SK-N-SH (cell line): ENCODE measurements around the gene CHKB. TPM values are rescaled to one million over a fixed set of nuclear protein-coding genes. Genes with fewer than 3 reads are reported as not detected.

Experiments
- CTCF ChIA-PET: fragments of 300-600, 350-600 bp; formaldehyde crosslinking; extraction: SDS; loops from one replicate; lab custom pipeline; 2021; lab: Yijun Ruan, JAX
- POLR2A ChIA-PET: fragments of 350-600 bp; sonication (Branson Sonifier 250); formaldehyde crosslinking; extraction: SDS; loops from one replicate; lab custom pipeline; 2020; ENCODE audit warnings: antibody characterized with exemption, inconsistent platforms; lab: Yijun Ruan, JAX
- DNase-seq: peaks from one replicate; pipeline ENCODE4 v3.0.0; 2012
- H2AFZ ChIP-seq: fragments of 200-600 bp; sonication (generic); 2 replicates; pipeline ENCODE4 v1.8.1; 2016; ENCODE audit warnings: antibody characterized with exemption, mild to moderate bottlenecking, low read depth
- H3F3A ChIP-seq: fragments of 200-600 bp; sonication (generic); replicated peaks from 2 replicates; pipeline ENCODE3; 2016; ENCODE audit warnings: antibody characterized with exemption, mild to moderate bottlenecking; ENCODE audit not compliant: insufficient read depth
- H3K27ac ChIP-seq, 2 experiments: fragments of 200-500 bp in 1 of 2; fragments of 200-600 bp in 1 of 2; sonication (Bioruptor generic) in 1 of 2; sonication (generic), shearing (Covaris generic) in 1 of 2; 2 replicates each; pipeline versions ENCODE4 v1.5.1 to v1.6.1; 2014 to 2016; ENCODE audit warnings: low read depth in 2 of 2, inconsistent platforms in 1 of 2, low read length in 1 of 2, mild to moderate bottlenecking in 1 of 2, mixed read lengths in 1 of 2
- H3K27me3 ChIP-seq: fragments of 200-600 bp; sonication (generic), shearing (Covaris generic); 2 replicates; pipeline ENCODE4 v1.6.1; 2016; ENCODE audit warnings: mixed run types; ENCODE audit not compliant: insufficient read depth
- H3K36me3 ChIP-seq, 2 experiments: fragments of 200-500 bp in 1 of 2; fragments of 200-600 bp in 1 of 2; sonication (Bioruptor generic) in 1 of 2; sonication (generic) in 1 of 2; replicated peaks in 1 of 2; 2 replicates each; pipeline versions ENCODE3 to v1.5.1; 2014 to 2016; ENCODE audit warnings: low read length in 1 of 2, mild to moderate bottlenecking in 1 of 2; ENCODE audit not compliant: insufficient read depth in 2 of 2, control insufficient read depth in 1 of 2
- H3K4me1 ChIP-seq, 2 experiments: fragments of 200-500 bp in 1 of 2; fragments of 200-600 bp in 1 of 2; sonication (Bioruptor generic) in 1 of 2; sonication (generic), shearing (Covaris generic) in 1 of 2; 2 replicates each; pipeline versions ENCODE4 v1.5.1 to v1.6.1; 2014 to 2016; ENCODE audit warnings: low read depth in 1 of 2, low read length in 1 of 2, mixed run types in 1 of 2; ENCODE audit not compliant: insufficient read depth in 2 of 2, control insufficient read depth in 1 of 2
- H3K4me2 ChIP-seq: fragments of 200-600 bp; sonication (generic), shearing (Covaris generic); 2 replicates; pipeline ENCODE4 v1.6.1; 2017; ENCODE audit warnings: mixed run types
- H3K4me3 ChIP-seq, 2 experiments: fragments of 200-500 bp in 1 of 2; fragments of 200-600 bp in 1 of 2; sonication (Bioruptor generic) in 1 of 2; sonication (generic), shearing (Covaris generic) in 1 of 2; 2 replicates each; pipeline versions ENCODE4 v1.5.1 to v1.8.1; 2014 to 2016; ENCODE audit warnings: low read depth in 2 of 2, inconsistent platforms in 1 of 2, low read length in 1 of 2, mild to moderate bottlenecking in 1 of 2, mixed read lengths in 1 of 2, moderate library complexity in 1 of 2
- H3K79me2 ChIP-seq: fragments of 200-600 bp; sonication (generic); 2 replicates; pipeline ENCODE4 v1.8.1; 2017; ENCODE audit warnings: mild to moderate bottlenecking; ENCODE audit not compliant: insufficient read depth
- H3K9ac ChIP-seq: fragments of 200-600 bp; sonication (generic); 2 replicates; pipeline ENCODE4 v1.6.1; 2017; ENCODE audit warnings: mixed run types
- H3K9me2 ChIP-seq: fragments of 200-600 bp; sonication (generic); 2 replicates; pipeline ENCODE4 v1.6.1; 2017; ENCODE audit warnings: mixed run types
- H3K9me3 ChIP-seq: fragments of 200-600 bp; sonication (generic); 2 replicates; pipeline ENCODE4 v1.6.1; 2017; ENCODE audit warnings: mixed run types, mild to moderate bottlenecking, moderate library complexity
- H4K20me1 ChIP-seq: fragments of 200-600 bp; sonication (generic); 2 replicates; pipeline ENCODE4 v1.6.1; 2017; ENCODE audit warnings: mild to moderate bottlenecking, mixed run types; ENCODE audit not compliant: insufficient read depth
- CTCF ChIP-seq: fragments of 200-600 bp; sonication (generic); IDR thresholded peaks from 2 replicates; pipeline ENCODE4 v1.6.1; 2017; ENCODE audit warnings: antibody characterized with exemption, mild to moderate bottlenecking, moderate library complexity
- EP300 ChIP-seq, 2 experiments: IDR thresholded peaks; 2 replicates each; pipeline versions ENCODE4 v1.4.0 to v1.6.1; 2012; ENCODE audit warnings: borderline replicate concordance in 1 of 2, low read depth in 1 of 2, low read length in 1 of 2
- FOSL2 ChIP-seq: IDR thresholded peaks from 2 replicates; pipeline ENCODE4 v1.4.0; 2012; ENCODE audit warnings: low read depth, mild to moderate bottlenecking, moderate library complexity, borderline replicate concordance
- GABPA ChIP-seq: IDR thresholded peaks from 2 replicates; pipeline ENCODE4 v1.4.0; 2012; ENCODE audit warnings: low read depth, mild to moderate bottlenecking
- IRF3 ChIP-seq: fragments of 150-350 bp; IDR thresholded peaks from 2 replicates; pipeline ENCODE4 v1.6.1; 2016; ENCODE audit warnings: mild to moderate bottlenecking, low read depth, low read length
- MEF2A ChIP-seq: IDR thresholded peaks from 2 replicates; pipeline ENCODE4 v1.4.0; 2012; ENCODE audit warnings: low read depth, borderline replicate concordance
- MXI1 ChIP-seq: IDR thresholded peaks from 2 replicates; pipeline ENCODE4 v1.6.1; 2012; ENCODE audit warnings: mild to moderate bottlenecking, low read depth, low read length, improper control_type of control experiment
- NFIC ChIP-seq: IDR thresholded peaks from 2 replicates; pipeline ENCODE4 v1.4.0; 2012; ENCODE audit warnings: borderline replicate concordance
- NRF1 ChIP-seq: IDR thresholded peaks from 2 replicates; pipeline ENCODE4 v1.6.1; 2012; ENCODE audit warnings: low read depth, mild to moderate bottlenecking, low read length
- POLR2AphosphoS5 ChIP-seq: IDR thresholded peaks from 2 replicates; pipeline ENCODE4 v1.6.1; 2012; ENCODE audit warnings: low read depth, low read length
- RCOR1 ChIP-seq: fragments of 150-350 bp; IDR thresholded peaks from 2 replicates; pipeline ENCODE4 v1.6.1; 2017; ENCODE audit warnings: antibody characterized with exemption, low read length
- RFX5 ChIP-seq: IDR thresholded peaks from 2 replicates; pipeline ENCODE4 v1.6.1; 2012; ENCODE audit warnings: mild to moderate bottlenecking, improper control_type of control experiment, low read length
- RXRA ChIP-seq: IDR thresholded peaks from 2 replicates; pipeline ENCODE4 v1.4.0; 2012; ENCODE audit warnings: low read depth, mild to moderate bottlenecking, borderline replicate concordance
- TCF12 ChIP-seq: IDR thresholded peaks from 2 replicates; pipeline ENCODE4 v1.4.0; 2012
- TEAD4 ChIP-seq: IDR thresholded peaks from 2 replicates; pipeline ENCODE4 v1.4.0; 2012; ENCODE audit warnings: mild to moderate bottlenecking, borderline replicate concordance; ENCODE audit not compliant: insufficient read depth
- WGBS: methylation state at CpG from one replicate; pipeline ENCODE4 v1.1.6; 2017; ENCODE audit warnings: low lambda C conversion rate; 5-methylcytosine and 5-hydroxymethylcytosine counted together
- polyA plus RNA-seq, 3 experiments: library from polyadenylated mRNA; depleted of rRNA; stranded (reverse); fragments of >200 nt; gene quantifications; 2 replicates each; pipeline ENCODE4 v1.2.3, GENCODE V29; 2012
- TF ChIP-seq, protein P1 (sequence below): IDR thresholded peaks from 2 replicates; pipeline ENCODE4; 2012
- TF ChIP-seq, protein P2 (sequence below): IDR thresholded peaks from 2 replicates; pipeline ENCODE4 v1.4.0; 2012; ENCODE audit warnings: low read depth
- TF ChIP-seq, protein P3 (sequence below): fragments of 150-350 bp; IDR thresholded peaks from 2 replicates; pipeline ENCODE4 v1.6.1; 2017; ENCODE audit warnings: antibody characterized with exemption, low read length, low read depth, borderline replicate concordance

Gene CHKB
- polyA plus RNA-seq, 1 of the 3 experiments (the other 2 are of a cell fraction), result 39.6 TPM

- no peaks in the 10 kb centered on the region for H3K4me1 ChIP-seq
- no peak for DNase-seq
- no peak overlapping the region for H3K27ac ChIP-seq
- H3F3A ChIP-seq, result no peaks in the 10 kb centered on the region
- 100% methylated on average over 3 of the region's 13 CpGs for WGBS
- no peaks in the 10 kb centered on the region for H3K9me2 ChIP-seq
- no peak overlapping the region for H2AFZ ChIP-seq
- H3K9me3 ChIP-seq, result no peaks in the 10 kb centered on the region
- peaks cover 0 to 56% of the 10 kb centered on the region in 2 experiments for H3K36me3 ChIP-seq
- H3K4me3 ChIP-seq, result no peak overlapping the region
- no peaks in the 10 kb centered on the region for H3K79me2 ChIP-seq
- H3K9ac ChIP-seq, result no peak overlapping the region
- H3K4me2 ChIP-seq, result no peak overlapping the region
- CTCF ChIA-PET, result interaction anchor here (0.9 to 1.6 kb wide), 3 partner anchors 44 to 72 kb away, joined by 3 to 5 read pairs (median 3); partner anchors contain the start of gene SCO2
- TF ChIP-seq, protein P1, sequence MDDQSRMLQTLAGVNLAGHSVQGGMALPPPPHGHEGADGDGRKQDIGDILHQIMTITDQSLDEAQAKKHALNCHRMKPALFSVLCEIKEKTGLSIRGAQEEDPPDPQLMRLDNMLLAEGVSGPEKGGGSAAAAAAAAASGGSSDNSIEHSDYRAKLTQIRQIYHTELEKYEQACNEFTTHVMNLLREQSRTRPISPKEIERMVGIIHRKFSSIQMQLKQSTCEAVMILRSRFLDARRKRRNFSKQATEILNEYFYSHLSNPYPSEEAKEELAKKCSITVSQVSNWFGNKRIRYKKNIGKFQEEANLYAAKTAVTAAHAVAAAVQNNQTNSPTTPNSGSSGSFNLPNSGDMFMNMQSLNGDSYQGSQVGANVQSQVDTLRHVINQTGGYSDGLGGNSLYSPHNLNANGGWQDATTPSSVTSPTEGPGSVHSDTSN, result no peak
- H4K20me1 ChIP-seq, result no peaks in the 10 kb centered on the region
- no peaks in the 10 kb centered on the region for H3K27me3 ChIP-seq
- POLR2A ChIA-PET, result interaction anchor here (0.9 kb wide), 1 partner anchor 12 kb away, joined by 4 read pairs; no protein-coding TSS in a partner anchor
These were observed 12.6 kb downstream of the CHKB start for GRCh38 chr22:50569896-50570535.

- H3K79me2 ChIP-seq, result no peaks in the 10 kb centered on the region
- POLR2A ChIA-PET, result no interaction called here
- CTCF ChIA-PET, result interaction anchor here (0.9 to 1.6 kb wide), 3 partner anchors 43 to 52 kb away, joined by 3 to 5 read pairs (median 3); partner anchors contain the start of gene SCO2
These were observed 13.6 kb downstream of the CHKB start for GRCh38 chr22:50569041-50569459.

DNA sequence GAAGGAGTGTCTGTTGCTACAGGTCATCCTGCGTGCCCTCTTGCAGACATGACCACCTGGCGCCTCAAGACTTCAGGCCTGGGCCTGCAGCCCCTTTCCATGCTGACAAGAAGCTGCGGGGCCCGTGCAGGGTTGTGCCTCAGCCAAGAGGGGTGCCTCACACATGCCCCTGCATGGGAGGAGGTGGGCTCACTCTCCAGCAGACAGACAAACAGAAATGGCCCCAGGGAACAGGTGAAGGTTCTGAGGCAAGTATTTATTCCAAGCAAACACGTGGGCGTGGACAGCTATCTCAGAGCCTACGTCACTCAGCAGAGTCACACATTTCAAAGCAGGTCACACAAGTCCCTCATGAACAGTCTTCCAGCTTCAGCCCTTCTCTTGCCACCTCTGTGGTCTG is 14.0 kb downstream of the CHKB start:
- no peak overlapping the region for H3K4me2 ChIP-seq
- H3K9me3 ChIP-seq, result no peaks in the 10 kb centered on the region
- no peak for DNase-seq
- peaks cover 0 to 49% of the 10 kb centered on the region in 2 experiments for H3K36me3 ChIP-seq
- H3F3A ChIP-seq, result no peaks in the 10 kb centered on the region
- no peaks in the 10 kb centered on the region for H3K27me3 ChIP-seq
- H4K20me1 ChIP-seq, result no peaks in the 10 kb centered on the region
- H3K4me1 ChIP-seq, result peaks cover 0 to under 1% of the 10 kb centered on the region in 2 experiments; a peak in 1 of 4 replicates
- no peak overlapping the region for H3K27ac ChIP-seq
- H3K9me2 ChIP-seq, result no peaks in the 10 kb centered on the region
- CTCF ChIA-PET, result interaction anchor here (0.9 to 1.3 kb wide), 2 partner anchors 43 to 52 kb away, joined by 3 read pairs; partner anchors contain the start of gene SCO2
- no peak overlapping the region for H2AFZ ChIP-seq
- H3K79me2 ChIP-seq, result no peaks in the 10 kb centered on the region
- H3K9ac ChIP-seq, result no peak overlapping the region
- 85% methylated on average over 7 of the region's 7 CpGs for WGBS
- POLR2A ChIA-PET, result no interaction called here
- no peak overlapping the region for H3K4me3 ChIP-seq
- TF ChIP-seq NRF1, result no peak
- TF ChIP-seq CTCF, result no peak
- TF ChIP-seq IRF3, result no peak
- TF ChIP-seq GABPA, result no peak
- TF ChIP-seq, protein P2, sequence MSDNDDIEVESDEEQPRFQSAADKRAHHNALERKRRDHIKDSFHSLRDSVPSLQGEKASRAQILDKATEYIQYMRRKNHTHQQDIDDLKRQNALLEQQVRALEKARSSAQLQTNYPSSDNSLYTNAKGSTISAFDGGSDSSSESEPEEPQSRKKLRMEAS, result no peak
- no peak for TF ChIP-seq RXRA
- no peak for TF ChIP-seq TCF12
- TF ChIP-seq RFX5, result no peak
- no peak for TF ChIP-seq EP300 (IDR thresholded peaks at IDR 0.05; ENCODE audit: borderline replicate concordance in 1 of 2, low read depth in 1 of 2, low read length in 1 of 2)
- no peak for TF ChIP-seq FOSL2
- TF ChIP-seq RCOR1, result no peak

More at GRCh38 chr22:50569041-50569459, 13.6 kb downstream of the CHKB start:
- no peak overlapping the region for H3K9ac ChIP-seq
- H3K4me3 ChIP-seq, result no peak overlapping the region
- no peak overlapping the region for H3K4me2 ChIP-seq
- H4K20me1 ChIP-seq, result no peaks in the 10 kb centered on the region
- no peaks in the 10 kb centered on the region for H3F3A ChIP-seq
- no peak for TF ChIP-seq NFIC
- TF ChIP-seq POLR2AphosphoS5, result no peak
- TF ChIP-seq, protein P3, sequence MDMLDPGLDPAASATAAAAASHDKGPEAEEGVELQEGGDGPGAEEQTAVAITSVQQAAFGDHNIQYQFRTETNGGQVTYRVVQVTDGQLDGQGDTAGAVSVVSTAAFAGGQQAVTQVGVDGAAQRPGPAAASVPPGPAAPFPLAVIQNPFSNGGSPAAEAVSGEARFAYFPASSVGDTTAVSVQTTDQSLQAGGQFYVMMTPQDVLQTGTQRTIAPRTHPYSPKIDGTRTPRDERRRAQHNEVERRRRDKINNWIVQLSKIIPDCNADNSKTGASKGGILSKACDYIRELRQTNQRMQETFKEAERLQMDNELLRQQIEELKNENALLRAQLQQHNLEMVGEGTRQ, result no peak
- TF ChIP-seq TEAD4, result no peak
- TF ChIP-seq EP300 (IDR thresholded peaks at IDR 0.05; ENCODE audit: borderline replicate concordance in 1 of 2, low read depth in 1 of 2, low read length in 1 of 2), result no peak
- no peak for TF ChIP-seq MEF2A
- no peak for TF ChIP-seq MXI1
- 90% methylated on average over 2 of the region's 8 CpGs for WGBS
- H3K36me3 ChIP-seq, result peaks cover 0 to 53% of the 10 kb centered on the region in 2 experiments
- H3K27me3 ChIP-seq, result no peaks in the 10 kb centered on the region
- no peak overlapping the region for H2AFZ ChIP-seq
- no peaks in the 10 kb centered on the region for H3K4me1 ChIP-seq
- H3K9me3 ChIP-seq, result no peaks in the 10 kb centered on the region
- DNase-seq, result no peak
- no peak overlapping the region for H3K27ac ChIP-seq
- H3K9me2 ChIP-seq, result no peaks in the 10 kb centered on the region
